ENCODE measurements around the gene GALNT1.

The GALNT1 gene

DNA sequence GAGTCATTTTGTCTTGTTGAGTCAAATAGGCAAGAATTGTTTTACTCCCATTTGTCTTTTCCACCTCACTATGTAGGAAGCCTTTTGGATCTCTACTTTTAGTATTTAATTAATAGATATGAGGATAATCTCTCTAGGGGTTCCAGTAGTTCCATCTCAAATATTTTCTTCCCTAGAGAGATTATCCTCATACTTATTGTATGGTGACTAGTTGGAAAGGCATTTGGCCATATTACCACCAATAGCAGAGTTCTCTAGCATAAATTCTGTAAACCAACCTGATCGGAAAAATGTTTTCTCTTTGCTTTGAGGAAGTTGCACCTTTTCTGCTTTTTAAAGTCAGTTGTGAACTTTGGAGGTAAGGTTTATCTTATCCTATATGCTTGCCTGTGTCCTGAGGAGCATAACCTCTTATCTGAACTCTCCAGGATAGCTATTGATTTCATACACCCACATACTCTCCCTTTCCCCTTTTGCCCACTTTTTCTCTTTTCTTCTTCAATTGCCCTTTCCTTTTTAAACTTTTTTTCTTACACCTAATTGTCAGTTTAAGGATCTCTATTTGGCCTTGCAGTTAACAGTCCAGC is 100.8 kb downstream of the GALNT1 start:
- DNase-seq: no peak

DNA sequence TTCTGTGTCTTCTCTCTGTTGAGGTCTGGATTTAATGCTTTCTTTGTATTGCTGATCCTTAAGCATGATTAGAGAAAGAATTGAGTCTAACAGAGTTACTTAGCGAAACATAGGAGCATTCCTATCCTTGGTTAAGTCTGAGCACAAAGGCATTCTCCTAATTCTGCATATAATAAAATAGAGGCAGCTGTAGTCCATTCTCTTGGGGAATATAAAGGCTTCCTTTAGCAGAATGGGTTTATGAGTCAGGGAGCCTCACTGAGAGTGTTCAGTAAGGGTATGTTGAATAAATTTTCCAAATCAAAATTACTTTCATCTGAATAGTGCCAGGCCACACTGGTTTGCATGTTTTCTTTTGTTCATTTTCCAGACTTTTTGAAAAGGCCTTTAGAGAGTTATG is 101.5 kb downstream of the GALNT1 start:
- DNase-seq: no peak

DNA sequence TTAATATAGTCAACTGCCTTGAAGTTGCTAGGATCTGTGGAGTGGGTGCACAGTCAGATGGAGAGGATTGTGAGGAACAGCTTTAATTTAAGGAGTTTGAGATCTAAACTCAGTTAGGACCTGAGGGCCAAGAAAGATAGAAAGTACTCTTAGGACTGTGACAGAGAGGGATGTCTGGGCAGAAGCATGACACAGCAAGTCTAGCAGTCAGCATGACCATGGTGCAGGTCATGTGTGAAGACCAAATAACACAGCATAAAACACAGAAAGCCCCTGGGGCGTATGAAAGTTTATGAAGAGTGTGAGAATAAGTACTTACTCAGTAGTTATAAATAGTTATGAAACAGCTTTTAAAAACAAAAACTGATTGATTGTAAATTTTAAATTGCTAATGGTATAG is 107.2 kb downstream of the GALNT1 start:
- no peak for DNase-seq

DNA sequence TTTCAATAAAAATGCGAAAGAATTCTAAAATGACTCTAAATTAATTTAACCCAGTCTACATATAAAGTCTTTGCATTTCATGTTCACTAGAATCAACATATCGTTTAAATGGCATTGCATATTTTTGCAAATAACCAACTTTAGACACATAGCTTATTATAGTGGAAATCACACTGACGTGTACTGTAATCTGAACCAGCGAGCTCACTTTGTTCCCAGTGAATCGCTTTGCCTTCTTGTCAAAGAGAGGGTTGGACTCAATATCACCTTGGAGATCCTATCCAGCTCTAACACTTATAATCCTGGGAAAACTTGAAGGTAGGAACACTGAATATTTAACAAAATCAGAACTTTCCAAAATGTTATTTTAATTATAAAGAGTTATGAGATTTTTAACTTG is 108.2 kb downstream of the GALNT1 start:
- no peak for DNase-seq

DNA sequence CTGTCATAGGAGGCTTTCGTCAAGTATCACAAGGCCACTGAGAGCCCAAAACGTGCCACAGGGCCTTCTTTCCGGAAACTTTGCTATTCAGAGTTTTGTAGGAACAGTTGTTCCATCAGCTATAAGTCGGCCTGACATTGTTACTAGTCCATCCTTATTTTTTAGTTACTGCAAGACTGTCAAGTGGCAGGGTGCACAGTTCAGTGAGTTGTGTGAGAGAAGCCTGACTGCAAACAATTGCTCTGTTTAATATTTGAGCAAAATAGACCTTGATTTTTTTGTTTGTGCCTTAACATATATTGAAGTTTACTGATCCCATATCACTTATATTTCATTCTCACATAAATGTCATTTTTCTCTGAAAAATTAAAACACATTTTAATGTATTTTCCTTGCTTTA is 110.1 kb downstream of the GALNT1 start:
- no peak for DNase-seq

DNA sequence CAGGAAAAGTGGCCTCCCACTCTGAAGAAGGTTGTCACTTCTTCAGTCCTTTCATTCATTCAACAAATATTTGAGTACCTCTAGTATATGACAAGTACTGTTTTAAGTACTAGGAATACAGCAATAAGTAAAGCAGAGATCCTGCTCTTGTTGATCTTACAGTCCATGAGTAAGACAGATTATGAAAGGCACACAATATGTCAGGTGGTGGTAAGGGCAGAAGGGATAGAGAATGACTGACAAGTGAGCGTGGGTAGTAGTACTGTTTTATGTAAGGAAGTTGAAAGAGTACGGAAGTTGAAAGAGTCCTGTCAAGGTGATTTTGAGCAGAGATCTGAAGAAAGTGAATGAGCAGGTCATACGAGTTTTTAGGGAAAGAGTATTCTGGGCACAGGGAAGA is 111.3 kb downstream of the GALNT1 start:
- no peak for DNase-seq

DNA sequence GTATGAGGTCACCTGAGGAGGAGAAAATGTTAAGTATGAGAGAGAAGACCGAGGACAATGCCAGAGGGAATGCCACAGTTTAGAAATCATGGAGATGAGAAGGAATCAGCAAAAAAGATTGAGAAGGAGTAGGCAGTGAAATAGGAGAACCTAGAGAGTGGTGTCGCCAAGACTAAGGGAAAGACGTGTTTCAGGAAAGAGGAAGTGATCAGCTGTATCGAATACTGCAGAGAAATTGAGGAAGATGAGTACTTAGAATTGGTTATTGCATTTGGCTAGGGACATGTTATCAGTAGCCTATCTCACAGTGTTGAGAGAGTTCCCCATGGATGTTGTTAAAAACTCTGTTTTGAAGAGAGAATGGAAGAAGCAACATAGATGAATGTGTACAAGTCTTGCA is 112.3 kb downstream of the GALNT1 start:
- no peak for DNase-seq

DNA sequence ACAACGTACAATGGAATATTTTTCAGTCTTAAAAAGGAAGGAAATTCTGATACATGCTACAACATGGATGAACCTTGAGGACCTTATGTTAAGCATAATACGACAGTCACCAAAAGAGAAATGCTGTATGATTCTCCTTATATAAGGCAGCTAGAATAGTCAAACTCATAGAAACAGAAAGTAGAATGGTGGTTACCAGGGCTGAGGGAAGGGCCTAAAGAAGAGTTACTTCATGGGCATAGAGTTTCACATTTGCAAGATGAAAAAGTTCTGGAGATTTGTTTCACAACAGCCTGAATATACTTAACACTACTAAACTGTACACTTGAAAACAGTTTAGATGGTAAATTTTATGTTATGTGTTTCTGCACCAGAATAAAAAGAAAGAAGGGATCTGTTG is 113.3 kb downstream of the GALNT1 start:
- no peak for DNase-seq

DNA sequence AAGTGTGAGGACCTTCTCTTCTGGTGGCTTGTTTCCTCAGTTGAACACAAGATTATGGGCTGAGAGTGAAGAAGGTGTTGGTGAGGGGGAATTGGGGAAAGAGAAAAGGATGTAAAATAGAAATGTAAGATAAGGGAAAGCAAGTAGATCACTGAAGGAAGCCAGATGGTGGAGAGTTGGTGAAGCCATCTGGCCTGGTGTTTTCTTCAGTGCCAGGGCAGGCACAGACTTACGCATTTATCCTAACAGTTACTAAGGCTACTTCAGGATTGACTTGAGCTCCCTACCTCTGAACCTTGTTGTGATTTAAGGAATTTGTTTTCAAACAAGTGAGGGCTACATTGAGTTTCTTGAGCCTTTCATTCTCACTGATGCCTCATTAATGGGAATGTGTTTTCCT is 113.8 kb downstream of the GALNT1 start:
- DNase-seq: no peak

DNA sequence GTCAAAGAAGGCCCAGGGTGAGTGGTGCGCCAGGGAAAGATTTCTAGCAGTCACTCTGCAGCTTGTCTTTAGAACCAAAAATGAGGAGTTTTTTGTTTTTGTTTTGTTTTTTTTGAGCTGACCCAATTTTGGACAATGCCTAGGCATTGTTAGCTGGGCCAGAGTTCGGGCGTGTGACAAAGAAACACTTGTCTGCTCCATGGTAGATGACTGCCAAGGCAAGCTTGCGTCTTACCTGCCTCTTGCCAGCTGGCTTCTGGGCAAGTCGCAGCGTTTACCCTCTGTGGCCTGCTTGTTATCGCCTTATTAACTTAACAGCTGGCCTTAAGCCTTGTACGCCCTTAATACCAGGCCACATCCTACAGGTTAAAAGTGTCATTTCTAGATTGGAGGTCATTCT is 114.3 kb downstream of the GALNT1 start:
- peak; percentile 92 for DNase-seq

DNA sequence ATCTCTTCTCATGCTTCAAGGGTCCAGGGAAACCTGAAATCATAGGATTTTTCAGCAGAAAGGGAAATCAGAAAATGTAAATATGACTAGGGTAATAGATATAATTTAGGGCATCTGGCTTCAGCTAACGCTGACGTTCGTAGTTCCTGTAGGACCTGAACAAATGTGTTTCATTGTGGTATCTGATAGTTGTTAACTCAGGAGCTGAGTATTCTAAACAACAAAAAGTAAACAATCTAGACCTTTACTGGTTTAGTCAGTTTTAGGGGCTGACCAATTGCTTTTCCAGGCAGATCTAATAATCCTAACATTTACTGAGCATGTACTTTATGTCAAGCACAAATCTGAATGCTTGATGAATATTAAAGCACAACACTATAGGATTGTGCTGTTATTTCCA is 114.8 kb downstream of the GALNT1 start:
- no peak for DNase-seq

DNA sequence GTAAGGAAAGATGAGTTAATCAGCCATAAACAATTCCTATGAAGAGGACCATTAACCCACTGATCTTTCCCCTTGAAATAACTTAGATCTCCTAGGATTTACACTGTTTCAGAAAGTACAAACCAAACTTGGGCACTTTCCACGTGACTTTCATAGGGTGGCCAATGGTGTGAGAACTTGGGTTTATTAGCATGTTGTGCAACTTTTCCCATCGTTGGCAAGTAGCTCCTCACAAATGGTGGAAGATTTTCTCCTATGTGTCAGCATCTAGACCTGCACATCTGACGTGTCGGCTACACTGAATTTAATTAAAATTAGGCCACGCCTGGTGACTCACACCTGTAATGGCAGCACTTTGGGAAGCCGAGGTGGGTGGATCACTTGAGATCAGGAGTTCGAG is 116.3 kb downstream of the GALNT1 start:
- no peak for DNase-seq

DNA sequence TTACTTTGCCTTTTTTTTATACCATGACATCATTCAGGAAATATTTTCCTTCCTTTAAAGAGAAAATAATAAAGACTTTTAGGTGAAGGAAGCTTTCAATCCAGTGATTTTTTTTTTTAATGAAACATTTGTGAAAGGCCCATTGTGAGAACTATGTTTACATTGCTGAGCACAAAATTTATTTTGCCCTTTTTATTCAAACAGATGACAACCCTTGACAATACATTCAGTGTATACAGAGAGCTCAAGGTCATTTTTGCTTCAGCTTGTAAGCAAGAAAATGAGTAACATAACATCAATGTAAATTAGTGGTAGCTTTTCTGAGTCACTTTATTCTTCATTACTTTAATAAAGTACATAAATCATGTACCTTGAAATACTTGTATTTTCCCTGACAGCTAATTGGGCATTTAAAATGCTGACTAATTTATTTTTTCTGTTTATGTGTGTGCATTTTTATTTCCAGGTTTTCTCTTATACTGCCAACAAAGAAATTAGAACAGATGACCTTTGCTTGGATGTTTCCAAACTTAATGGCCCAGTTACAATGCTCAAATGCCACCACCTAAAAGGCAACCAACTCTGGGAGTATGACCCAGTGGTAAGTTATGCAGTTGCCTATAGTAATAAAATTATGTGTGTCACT is 121.6 kb downstream of the GALNT1 start:
- DNase-seq: no peak

DNA sequence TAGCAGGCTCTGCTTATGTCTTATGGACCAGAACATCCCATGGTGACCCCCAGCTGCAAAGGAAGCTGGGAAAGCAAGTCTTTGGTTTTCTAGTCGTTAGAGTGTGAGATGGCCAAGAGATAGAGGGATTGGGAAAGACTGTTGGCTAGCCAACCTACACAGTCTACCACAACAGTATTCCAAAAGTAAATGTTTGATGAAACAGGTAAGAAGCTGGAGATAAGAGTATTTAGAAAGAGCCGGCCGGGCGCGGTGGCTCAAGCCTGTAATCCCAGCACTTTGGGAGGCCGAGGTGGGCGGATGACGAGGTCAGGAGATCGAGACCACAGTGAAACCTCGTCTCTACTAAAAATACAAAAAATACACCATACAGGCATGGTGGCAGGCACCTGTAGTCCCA is 124.4 kb downstream of the GALNT1 start:
- DNase-seq: no peak

DNA sequence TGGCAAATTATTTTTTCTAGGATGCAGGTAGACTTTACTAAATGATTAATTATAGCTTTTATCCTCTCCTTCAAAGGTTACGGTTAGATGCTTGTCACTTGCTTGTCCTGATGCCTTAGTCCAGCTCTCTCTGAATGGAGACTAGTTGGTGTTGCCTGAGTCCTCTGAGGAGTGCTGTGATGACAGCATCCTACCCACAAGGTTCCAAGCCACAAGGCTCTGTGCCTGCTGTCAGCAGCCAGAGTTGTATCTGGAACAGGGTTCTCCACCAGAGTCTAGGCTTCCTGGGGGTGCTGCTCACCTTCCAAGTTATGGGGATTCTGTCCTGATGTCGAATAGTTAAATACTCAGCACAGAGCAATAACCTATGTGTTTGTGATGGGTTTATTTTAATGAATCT is 125.7 kb downstream of the GALNT1 start:
- DNase-seq: no peak

DNA sequence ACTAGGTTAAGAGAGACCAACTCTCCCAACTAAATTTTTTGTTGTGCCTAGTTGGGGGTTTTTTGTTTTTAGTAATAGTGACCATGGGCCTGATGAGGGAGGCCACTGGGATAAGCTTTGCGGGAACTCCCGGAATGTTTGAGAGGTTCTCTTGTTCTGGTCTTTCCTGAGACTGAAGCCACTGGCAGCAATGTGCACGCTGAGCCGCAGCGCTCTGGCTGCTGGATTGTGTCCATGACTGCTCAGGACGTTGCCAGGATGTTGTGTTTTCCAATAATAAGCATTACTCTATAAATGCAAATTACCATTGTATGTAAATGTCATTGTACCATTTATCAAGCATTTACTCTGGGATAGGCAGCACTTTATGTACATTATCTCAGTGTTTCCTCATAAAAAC is 126.1 kb downstream of the GALNT1 start:
- DNase-seq: no peak

DNA sequence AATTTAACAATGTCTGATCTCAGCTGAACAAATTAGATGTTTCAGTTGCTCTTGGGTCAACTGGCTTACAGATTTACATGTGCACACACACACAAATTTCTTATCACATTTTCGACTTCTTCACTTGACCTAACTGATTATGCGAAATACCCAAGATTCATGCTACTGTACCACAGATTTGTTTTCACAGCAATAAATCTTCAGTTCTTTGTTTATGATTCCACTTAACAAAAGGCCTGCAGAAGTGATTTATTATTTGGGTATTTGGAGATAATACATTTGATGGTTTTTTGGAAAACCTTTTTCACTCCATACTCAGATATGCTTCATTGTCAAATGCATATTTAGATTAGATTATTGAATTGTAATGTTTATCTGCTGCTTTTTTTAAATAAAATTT is 129.0 kb downstream of the GALNT1 start:
- DNase-seq: no peak

DNA sequence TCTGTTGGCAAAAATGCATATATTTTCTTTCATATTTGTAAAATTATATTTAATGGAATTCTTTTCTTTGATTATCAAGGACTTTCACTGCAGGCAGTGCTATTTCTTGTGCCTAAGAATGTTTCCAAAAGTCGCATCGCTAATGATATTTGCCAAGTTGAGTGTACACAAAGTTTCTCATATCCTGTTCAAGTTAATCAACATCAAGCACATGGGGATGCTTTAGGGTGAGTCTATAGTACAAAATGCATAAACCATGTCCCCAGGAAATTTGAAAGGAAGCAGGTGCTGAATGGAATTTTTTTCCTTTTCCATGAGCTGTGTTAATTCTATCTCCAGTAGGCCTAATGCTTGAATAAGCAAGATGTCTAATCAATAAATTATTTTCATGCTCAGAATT is 129.7 kb downstream of the GALNT1 start:
- no peak for DNase-seq

DNA sequence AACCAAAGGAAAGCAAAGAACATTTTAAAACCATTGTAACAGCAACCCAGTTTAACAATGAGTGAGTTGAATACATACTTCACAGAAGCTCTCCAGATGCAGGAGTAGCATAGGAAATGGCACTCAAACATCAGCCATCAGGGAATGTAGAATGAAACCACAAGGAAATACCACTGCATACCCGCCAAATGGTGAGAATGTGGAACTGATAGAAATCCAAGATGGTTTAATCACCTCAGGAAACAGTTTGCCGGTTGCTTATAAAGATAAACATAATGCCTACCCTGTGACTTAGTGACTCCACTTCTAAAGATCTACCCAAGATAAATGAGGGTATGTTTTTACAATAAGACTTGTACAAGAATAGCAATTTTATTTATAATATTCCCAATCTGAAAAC is 132.0 kb downstream of the GALNT1 start:
- no peak for DNase-seq

DNA sequence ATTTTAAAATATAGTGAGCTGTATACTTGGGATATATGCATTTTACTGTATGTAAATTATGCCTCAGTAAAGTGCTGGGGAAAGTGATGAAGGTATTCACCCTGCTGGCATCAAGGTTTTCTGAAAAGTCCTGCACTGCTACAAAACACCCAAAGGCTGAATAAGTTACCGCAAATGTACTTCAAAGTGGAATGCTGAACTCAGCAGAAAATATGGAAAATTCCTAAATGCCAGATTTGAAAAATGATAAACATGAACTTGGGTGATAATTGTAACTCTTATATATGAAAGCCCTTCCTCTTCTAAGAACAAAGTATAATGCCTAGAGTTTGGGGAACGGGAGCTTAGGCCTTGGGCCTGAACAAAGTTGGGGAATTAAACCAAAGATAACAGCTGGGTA is 133.0 kb downstream of the GALNT1 start:
- no peak for DNase-seq

DNA sequence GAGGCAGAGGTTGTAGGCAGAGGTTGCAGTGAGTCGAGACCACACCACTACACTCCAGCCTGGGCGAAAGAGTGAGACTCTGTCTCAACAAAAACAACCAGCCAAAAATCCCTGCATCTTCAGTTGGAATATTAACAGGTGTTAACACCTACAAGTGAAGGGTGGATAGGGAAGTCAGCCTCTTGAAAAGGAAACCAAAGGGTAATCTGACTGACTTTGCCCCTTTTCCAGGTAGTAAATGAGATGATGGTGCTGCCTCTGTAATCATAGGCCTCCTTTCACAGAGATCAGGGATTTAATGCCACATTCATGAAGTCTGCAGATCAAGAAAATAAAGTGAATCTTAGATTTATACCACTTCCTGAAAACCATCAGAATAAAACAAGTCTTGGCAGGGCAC is 133.6 kb downstream of the GALNT1 start:
- DNase-seq: no peak

DNA sequence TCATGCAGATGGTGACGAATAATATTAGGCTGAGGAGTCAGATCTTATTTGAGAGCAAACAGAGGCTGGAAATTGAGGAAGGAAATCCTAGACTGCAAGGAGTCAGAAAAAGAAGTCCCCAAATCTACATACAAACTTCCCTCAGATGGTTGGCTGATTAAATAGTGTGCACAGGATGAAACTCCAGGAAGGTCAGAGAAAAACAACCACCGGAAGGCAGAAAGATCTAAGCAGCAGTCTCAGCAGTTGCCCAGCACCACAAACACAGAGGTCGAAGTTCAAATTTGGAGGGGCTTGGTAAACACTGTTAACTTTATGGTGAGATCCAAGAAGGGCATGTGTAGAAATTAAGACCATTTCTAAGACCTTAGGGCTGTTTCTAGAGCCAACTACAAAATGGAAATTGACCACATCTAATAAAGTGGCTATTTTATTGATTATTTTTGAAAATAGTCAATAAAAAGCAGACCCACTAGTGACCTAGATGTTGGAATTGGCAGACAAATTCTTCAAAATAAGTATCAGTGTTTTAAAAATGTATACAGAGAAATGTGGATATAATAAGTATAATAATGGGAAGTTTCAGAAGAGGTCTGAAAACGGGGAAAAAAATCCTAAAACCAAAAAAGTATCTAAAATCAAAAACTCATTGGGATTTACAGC is 134.8 kb downstream of the GALNT1 start:
- no peak for DNase-seq

DNA sequence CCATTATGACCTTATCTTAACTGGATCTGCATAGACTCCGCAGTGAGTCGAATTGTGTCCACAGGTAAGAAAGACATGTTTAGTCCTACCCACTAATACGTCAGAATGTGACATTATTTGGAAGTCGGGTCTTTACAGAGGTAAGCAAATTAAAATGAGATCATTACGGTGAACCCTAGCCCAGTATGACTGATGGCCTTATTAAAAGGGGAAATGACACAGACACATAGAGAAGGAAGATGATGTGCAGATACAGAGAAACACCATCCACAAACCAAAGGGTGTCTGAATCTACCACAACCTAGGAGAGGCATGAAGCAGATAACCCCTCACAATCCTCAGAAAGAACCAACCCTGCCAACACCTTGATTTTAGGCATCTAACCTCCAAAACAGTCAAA is 135.6 kb downstream of the GALNT1 start:
- no peak for DNase-seq

DNA sequence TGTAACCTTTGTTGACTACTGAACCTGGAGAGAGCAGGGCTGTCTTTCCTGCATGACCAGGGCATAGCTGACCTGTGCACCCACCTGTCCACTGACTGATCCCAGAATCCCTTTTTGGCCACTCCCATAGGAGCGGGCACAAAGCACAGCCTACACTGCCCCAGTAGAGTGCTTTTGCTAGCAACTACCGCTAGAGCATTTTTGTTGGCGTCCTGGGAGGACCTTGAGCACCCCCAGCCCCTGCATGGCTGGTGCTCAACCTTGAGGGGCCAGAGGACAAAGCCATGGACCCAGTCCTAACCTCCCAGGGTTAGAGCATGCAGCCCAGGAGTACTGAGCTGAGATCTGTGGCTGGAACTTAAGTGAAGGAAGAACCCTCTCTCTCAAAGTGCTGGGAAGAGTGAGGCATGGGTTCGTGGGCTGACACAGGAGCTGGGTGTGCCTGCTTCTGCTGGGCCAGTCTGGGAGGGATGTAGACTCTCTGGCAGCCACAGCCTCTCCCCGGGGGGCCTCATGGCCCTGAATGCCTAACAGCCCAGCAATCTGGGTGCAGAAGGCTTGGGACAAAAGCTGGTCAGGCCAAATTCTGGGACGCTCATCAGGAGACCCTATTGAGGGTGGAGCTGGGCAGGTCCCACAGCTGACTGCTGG is 140.0 kb downstream of the GALNT1 start:
- no peak for DNase-seq

All from midbrain (tissue), 1 donor.